Measurements from ENCODE around the gene BARX2.

DNA sequence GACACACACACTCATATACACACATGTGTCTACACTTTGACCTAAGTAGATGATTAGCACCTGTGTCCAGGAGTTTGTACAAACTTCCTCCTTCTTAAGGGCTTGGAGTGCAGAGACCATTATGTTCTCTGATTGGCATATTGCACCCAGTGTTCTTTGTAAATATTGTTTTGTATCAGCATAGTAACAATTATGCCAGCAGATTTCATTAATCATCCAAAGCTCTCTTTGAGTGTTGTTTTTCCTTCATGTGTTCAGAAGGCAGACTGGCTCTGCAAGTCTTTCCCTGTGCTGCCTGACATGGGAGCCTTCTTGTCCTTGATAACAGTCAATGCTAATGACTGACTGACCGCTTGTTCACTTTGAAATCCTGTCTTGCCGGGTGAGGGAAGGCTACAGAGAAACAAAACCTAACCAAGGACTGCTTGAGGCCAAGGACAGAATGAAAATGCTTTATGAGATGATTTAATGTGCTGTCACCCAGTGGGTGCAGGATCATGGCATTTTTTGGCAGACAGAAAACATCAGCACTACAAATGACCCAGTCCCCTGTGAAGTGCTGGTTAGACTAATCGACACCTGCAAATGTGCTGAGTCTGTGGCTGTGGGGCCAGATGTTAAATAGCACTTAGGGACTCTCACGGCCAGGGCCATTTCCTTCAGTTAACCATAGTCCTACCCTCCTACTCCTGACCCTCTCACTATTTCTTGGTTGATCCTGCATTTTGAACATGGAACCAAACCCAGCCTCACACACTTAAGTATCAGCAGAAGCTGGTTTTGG is 6.6 kb upstream of the BARX2 start:
- TF ChIP-seq, protein P1, sequence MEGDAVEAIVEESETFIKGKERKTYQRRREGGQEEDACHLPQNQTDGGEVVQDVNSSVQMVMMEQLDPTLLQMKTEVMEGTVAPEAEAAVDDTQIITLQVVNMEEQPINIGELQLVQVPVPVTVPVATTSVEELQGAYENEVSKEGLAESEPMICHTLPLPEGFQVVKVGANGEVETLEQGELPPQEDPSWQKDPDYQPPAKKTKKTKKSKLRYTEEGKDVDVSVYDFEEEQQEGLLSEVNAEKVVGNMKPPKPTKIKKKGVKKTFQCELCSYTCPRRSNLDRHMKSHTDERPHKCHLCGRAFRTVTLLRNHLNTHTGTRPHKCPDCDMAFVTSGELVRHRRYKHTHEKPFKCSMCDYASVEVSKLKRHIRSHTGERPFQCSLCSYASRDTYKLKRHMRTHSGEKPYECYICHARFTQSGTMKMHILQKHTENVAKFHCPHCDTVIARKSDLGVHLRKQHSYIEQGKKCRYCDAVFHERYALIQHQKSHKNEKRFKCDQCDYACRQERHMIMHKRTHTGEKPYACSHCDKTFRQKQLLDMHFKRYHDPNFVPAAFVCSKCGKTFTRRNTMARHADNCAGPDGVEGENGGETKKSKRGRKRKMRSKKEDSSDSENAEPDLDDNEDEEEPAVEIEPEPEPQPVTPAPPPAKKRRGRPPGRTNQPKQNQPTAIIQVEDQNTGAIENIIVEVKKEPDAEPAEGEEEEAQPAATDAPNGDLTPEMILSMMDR (IDR thresholded peaks at IDR 0.05), result no peak
- TF ChIP-seq EZH2 (IDR thresholded peaks at IDR 0.05; ENCODE audit: borderline replicate concordance, insufficient read depth, low read depth, low read length, poor library complexity, severe bottlenecking), result no peak
